AG04449 (cell line): Measurements from ENCODE around the gene PIK3R4.
A peak's percentile ranks its signal among the peaks of the same experiment; 100 is the strongest.

ENCODE experiments used
- CTCF ChIA-PET: fragments of 350-600 bp; formaldehyde crosslinking; extraction: SDS; loops from one replicate; lab custom pipeline; 2021; ENCODE audit warnings: antibody characterized with exemption; lab: Yijun Ruan, JAX
- POLR2A ChIA-PET: fragments of 400-600, 350-600 bp; formaldehyde crosslinking; extraction: SDS; loops from one replicate; lab custom pipeline; 2020; ENCODE audit warnings: antibody characterized with exemption, inconsistent platforms; lab: Yijun Ruan, JAX
- DNase-seq: peaks from one replicate; pipeline ENCODE4 v3.0.0-alpha.2; 2010; ENCODE audit warnings: low read depth, low spot score
- H3K4me3 ChIP-seq: 2 replicates; pipeline ENCODE4 v1.5.1; 2011; ENCODE audit warnings: low read depth, mild to moderate bottlenecking, control low read depth, low read length
- TF ChIP-seq, protein P1 (sequence below): IDR thresholded peaks from one replicate; pipeline ENCODE4 v1.5.1; 2011; ENCODE audit warnings: mild to moderate bottlenecking, moderate library complexity, low read length, control low read depth, inconsistent platforms; ENCODE audit not compliant: insufficient read depth; ENCODE audit errors: missing control alignments

Gene PIK3R4

DNA sequence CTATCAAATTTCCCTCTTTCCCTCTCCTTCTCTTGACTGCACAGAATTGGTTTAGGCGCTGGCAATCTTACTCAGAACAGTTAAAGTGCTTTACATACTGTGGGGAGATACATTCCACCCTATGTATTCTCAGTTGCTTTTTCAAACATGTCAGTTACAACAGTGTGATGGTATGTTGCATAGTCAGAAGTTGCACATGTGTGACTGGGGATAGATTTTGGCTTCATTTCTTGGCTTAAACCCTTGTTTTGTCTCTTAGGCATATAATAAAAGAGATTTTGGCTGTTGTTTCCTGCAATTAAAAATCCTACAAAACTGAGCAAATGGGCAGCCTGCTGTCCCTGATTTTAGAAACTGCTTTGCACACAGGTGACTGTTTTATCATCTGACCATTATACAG is 86.7 kb downstream of the PIK3R4 start:
- ChIA-PET POLR2A (no interaction called here), CTCF (no interaction called here)
- TF ChIP-seq, protein P1, sequence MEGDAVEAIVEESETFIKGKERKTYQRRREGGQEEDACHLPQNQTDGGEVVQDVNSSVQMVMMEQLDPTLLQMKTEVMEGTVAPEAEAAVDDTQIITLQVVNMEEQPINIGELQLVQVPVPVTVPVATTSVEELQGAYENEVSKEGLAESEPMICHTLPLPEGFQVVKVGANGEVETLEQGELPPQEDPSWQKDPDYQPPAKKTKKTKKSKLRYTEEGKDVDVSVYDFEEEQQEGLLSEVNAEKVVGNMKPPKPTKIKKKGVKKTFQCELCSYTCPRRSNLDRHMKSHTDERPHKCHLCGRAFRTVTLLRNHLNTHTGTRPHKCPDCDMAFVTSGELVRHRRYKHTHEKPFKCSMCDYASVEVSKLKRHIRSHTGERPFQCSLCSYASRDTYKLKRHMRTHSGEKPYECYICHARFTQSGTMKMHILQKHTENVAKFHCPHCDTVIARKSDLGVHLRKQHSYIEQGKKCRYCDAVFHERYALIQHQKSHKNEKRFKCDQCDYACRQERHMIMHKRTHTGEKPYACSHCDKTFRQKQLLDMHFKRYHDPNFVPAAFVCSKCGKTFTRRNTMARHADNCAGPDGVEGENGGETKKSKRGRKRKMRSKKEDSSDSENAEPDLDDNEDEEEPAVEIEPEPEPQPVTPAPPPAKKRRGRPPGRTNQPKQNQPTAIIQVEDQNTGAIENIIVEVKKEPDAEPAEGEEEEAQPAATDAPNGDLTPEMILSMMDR = no peak
- no peak overlapping the region for H3K4me3 ChIP-seq
- peak; percentile 9 for DNase-seq

DNA sequence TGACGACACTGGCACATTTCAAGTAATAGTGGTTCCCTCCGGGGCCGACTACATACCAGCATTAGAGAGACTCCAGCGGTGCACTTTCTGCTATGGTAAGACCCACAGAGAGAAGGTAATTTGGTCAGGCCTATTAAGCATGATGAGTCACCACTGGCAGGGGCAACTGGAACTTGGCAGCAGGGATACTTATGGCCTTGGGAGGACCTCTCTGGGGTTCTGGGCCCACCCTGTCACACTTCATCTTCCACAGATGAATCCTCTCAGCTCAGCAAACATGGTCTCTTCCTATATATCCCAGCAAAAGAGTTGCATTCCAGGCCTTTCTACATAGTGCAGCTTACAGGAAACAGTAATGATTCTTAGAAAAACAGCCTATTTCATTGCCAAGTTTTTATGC is 88.0 kb downstream of the PIK3R4 start:
- TF ChIP-seq, protein P1 = no peak
- ChIA-PET CTCF (no interaction called here), POLR2A (no interaction called here)
- peak; percentile 61 for DNase-seq
- H3K4me3 ChIP-seq = no peak overlapping the region

DNA sequence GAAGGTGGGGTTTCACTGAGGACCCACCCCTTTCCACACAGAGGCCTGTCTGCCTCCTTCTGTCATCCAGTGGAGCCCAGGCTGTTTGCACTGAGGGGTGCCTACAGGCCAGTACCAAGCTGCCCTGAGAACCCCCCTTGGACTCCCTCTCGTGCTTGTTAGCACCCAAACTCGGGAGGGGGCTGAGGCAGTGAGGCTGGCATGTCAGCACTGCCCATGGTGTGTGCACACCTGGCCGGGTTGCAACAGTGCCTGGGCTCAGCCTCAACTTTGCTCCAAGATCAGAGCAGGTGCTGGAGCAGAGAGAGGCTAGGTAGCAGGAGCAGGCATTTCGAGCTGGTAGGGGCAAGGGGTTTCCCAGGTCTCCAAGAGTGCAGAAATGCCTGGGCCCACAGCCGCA is 90.0 kb downstream of the PIK3R4 start:
- no peak overlapping the region for H3K4me3 ChIP-seq
- TF ChIP-seq, protein P1 = no peak
- ChIA-PET POLR2A (no interaction called here), CTCF (no interaction called here)
- DNase-seq = no peak

DNA sequence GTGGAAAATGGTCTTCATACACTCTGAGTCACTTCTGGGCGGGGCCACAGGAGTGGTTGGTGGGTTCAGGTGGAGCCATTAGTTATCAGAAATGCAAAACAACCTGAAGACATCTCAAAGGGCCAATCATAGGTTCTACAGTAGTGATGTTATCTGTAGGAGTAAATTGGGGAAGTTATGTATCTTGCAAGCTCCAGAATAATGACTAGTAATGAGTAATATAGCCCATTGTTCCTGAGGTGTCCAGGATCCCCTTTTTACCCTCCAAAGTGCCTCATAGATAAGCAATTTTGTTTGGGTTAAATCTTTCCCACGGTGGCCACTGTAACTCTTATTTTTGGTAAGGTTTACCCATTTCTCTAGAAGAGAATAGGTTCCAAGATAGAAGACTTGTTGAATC is 91.7 kb downstream of the PIK3R4 start:
- H3K4me3 ChIP-seq = no peak overlapping the region
- TF ChIP-seq, protein P1 = no peak
- no peak for DNase-seq
- CTCF ChIA-PET = interaction anchor here (1.1 kb wide), 1 partner anchor 13 kb away, joined by 3 read pairs; no protein-coding TSS in a partner anchor
- POLR2A ChIA-PET = no interaction called here

- TF ChIP-seq, protein P1 = no peak
- no peak for DNase-seq
- H3K4me3 ChIP-seq = no peak overlapping the region
- ChIA-PET CTCF (interaction anchor here (1.1 kb wide), 1 partner anchor 14 kb away, joined by 3 read pairs; no protein-coding TSS in a partner anchor), POLR2A (no interaction called here)
Measured at GRCh38 chr3:130654091-130654490, 92.5 kb downstream of the PIK3R4 start.

DNA sequence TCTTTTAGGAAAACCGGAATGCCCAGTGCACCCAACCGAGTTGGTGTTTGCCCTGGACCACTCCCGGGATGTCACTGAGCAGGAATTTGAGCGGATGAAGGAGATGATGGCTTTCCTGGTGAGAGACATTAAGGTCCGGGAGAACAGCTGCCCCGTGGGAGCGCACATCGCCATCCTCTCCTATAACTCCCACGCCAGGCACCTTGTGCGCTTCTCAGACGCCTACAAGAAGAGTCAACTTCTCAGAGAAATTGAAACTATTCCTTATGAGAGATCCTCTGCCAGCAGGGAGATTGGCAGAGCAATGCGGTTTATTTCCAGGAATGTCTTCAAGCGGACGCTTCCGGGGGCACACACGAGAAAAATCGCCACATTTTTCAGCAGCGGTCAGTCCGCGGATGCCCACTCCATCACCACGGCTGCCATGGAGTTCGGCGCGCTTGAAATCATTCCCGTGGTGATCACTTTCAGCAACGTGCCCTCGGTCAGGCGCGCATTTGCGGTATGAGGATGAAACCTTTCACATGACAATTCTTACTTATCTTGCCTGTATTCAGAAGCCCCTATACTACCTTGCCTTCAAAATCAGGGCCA is 97.5 kb downstream of the PIK3R4 start:
- CTCF ChIA-PET = interaction anchor here (0.6 kb wide), 1 partner anchor 48 kb away, joined by 3 read pairs; no protein-coding TSS in a partner anchor
- no peak overlapping the region for H3K4me3 ChIP-seq
- DNase-seq = no peak
- TF ChIP-seq, protein P1 = no peak
- POLR2A ChIA-PET = no interaction called here
